GM19240 (cell line): ENCODE results near the gene SF3B6.
"Not testable (repeated sequence)": the region's sequence is repeated elsewhere in the genome, so short reads cannot be mapped to it uniquely, and the experiment has no call there.

ENCODE experiments used
- DNase-seq: peaks from one replicate; pipeline ENCODE4 v3.0.0; 2011; ENCODE audit warnings: low spot score; ENCODE audit not compliant: insufficient read length

SF3B6 gene

GRCh38 chr2:24052951-24053350, 23.2 kb downstream of the SF3B6 start:
- DNase-seq, result no peak

GRCh38 chr2:24051833-24052232, 24.3 kb downstream of the SF3B6 start:
- DNase-seq, result no peak

- no peak for DNase-seq
These were observed 25.8 kb downstream of the SF3B6 start for GRCh38 chr2:24050041-24050979.

- DNase-seq, result no peak
These were observed 26.6 kb downstream of the SF3B6 start, which contains the start of gene FKBP1B for GRCh38 chr2:24049485-24050021. TSS of gene FKBP1B (plus strand) at chr2:24049741. CDS start at chr2:24049850, 109 bp downstream.

GRCh38 chr2:24048769-24049484, 27.2 kb downstream of the SF3B6 start:
- no peak for DNase-seq

GRCh38 chr2:24047703-24048033, 28.5 kb downstream of the SF3B6 start:
- no peak for DNase-seq

GRCh38 chr2:24046930-24047702, 29.0 kb downstream of the SF3B6 start, which contains the start of gene WDCP:
TSS of gene WDCP (minus strand) at chr2:24047391. CDS start at chr2:24039494, 7,897 bp downstream.
- peak; percentile 81 for DNase-seq

GRCh38 chr2:24046599-24046929, 29.6 kb downstream of the SF3B6 start:
- no peak for DNase-seq

- DNase-seq, result no peak
These were observed 30.3 kb downstream of the SF3B6 start for GRCh38 chr2:24045511-24046508.

- DNase-seq, result not testable (repeated sequence)
These were observed 33.0 kb downstream of the SF3B6 start for GRCh38 chr2:24043133-24043532.

GRCh38 chr2:24040511-24040910, 35.6 kb downstream of the SF3B6 start:
- no peak for DNase-seq

- no peak for DNase-seq
These were observed 37.2 kb downstream of the SF3B6 start for GRCh38 chr2:24038786-24039499.

GRCh38 chr2:24026233-24026632, 49.9 kb downstream of the SF3B6 start:
- no peak for DNase-seq

GRCh38 chr2:24024996-24025663, 51.0 kb downstream of the SF3B6 start:
- DNase-seq, result no peak

GRCh38 chr2:24024018-24024417, 52.1 kb downstream of the SF3B6 start:
- no peak for DNase-seq

GRCh38 chr2:24022975-24023575, 53.1 kb downstream of the SF3B6 start:
- no peak for DNase-seq

GRCh38 chr2:24022324-24022974, 53.7 kb downstream of the SF3B6 start:
- DNase-seq, result no peak
